Measurements from ENCODE around the gene STARD8.

STARD8 gene

DNA sequence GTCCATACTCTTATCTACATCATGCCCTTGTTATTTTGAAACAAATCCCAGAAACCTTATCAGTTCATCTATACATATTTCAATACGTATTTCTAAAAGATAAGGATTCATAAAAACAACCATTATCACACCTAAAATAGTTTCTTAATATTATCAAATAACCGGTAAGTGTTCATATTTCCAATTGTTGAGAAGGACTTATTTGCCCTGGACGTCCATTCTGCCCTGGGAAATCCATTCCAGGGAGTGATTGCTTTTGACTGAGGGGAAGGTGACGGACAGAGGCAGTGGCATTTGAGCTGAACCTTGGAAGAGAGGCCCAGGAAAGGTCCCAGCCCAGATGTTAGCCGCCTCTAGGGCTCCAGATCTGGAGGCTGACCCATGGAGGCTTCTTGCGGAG lies 49.6 kb downstream of the STARD8 start:
- Histone ChIP-seq H3K4me3 (ENCODE audit: low read depth, low read length) (no peak overlapping the region), H3K4me1 (no peaks in the 10 kb centered on the region), H3K27me3 (no peaks in the 10 kb centered on the region), H3K9me3 (no peaks in the 10 kb centered on the region), H3K36me3 (no peaks in the 10 kb centered on the region)
- TF ChIP-seq, protein P1, sequence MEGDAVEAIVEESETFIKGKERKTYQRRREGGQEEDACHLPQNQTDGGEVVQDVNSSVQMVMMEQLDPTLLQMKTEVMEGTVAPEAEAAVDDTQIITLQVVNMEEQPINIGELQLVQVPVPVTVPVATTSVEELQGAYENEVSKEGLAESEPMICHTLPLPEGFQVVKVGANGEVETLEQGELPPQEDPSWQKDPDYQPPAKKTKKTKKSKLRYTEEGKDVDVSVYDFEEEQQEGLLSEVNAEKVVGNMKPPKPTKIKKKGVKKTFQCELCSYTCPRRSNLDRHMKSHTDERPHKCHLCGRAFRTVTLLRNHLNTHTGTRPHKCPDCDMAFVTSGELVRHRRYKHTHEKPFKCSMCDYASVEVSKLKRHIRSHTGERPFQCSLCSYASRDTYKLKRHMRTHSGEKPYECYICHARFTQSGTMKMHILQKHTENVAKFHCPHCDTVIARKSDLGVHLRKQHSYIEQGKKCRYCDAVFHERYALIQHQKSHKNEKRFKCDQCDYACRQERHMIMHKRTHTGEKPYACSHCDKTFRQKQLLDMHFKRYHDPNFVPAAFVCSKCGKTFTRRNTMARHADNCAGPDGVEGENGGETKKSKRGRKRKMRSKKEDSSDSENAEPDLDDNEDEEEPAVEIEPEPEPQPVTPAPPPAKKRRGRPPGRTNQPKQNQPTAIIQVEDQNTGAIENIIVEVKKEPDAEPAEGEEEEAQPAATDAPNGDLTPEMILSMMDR (IDR thresholded peaks at IDR 0.05; ENCODE audit: low read depth, low read length), result no peak
- DNase-seq, result no peak

GRCh38 chrX:68697465-68698125 lies 50.1 kb downstream of the STARD8 start:
- no peak overlapping the region for H3K4me3 ChIP-seq (ENCODE audit: low read depth, low read length)
- no peaks in the 10 kb centered on the region for H3K9me3 ChIP-seq
- TF ChIP-seq, protein P1 (IDR thresholded peaks at IDR 0.05; ENCODE audit: low read depth, low read length), result no peak
- H3K27me3 ChIP-seq, result no peaks in the 10 kb centered on the region
- H3K4me1 ChIP-seq, result no peaks in the 10 kb centered on the region
- DNase-seq, result no peak
- H3K36me3 ChIP-seq, result no peaks in the 10 kb centered on the region

DNA sequence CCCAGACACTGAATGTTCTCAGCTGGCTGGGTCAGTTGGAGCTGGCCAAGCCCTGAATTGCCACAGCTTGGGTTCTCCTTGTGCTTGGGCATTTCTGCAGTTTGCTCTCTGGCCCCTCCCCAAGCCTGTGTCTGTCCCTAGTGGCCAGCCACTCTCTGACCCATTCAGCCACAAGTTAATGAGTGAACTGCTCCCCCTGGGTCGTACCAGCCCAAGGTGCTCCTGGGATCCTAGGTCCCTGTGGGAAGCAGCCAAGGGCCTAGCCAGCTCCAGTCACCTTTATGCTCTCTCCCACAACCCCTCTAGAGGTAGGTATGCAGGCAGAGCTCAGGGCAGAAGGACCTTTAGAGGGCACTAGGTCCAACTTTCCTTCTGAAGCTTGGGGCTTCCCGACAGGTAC lies 51.5 kb downstream of the STARD8 start:
- TF ChIP-seq, protein P1 (IDR thresholded peaks at IDR 0.05; ENCODE audit: low read depth, low read length), result no peak
- no peaks in the 10 kb centered on the region for H3K36me3 ChIP-seq
- no peaks in the 10 kb centered on the region for H3K4me1 ChIP-seq
- no peaks in the 10 kb centered on the region for H3K27me3 ChIP-seq
- no peak for DNase-seq
- H3K9me3 ChIP-seq, result no peaks in the 10 kb centered on the region
- H3K4me3 ChIP-seq (ENCODE audit: low read depth, low read length), result no peak overlapping the region

GRCh38 chrX:68699960-68700746 lies 52.7 kb downstream of the STARD8 start:
- H3K27me3 ChIP-seq, result no peaks in the 10 kb centered on the region
- no peaks in the 10 kb centered on the region for H3K36me3 ChIP-seq
- TF ChIP-seq, protein P1 (IDR thresholded peaks at IDR 0.05; ENCODE audit: low read depth, low read length), result no peak
- no peaks in the 10 kb centered on the region for H3K4me1 ChIP-seq
- H3K9me3 ChIP-seq, result no peaks in the 10 kb centered on the region
- DNase-seq, result no peak
- H3K4me3 ChIP-seq (ENCODE audit: low read depth, low read length), result no peak overlapping the region

DNA sequence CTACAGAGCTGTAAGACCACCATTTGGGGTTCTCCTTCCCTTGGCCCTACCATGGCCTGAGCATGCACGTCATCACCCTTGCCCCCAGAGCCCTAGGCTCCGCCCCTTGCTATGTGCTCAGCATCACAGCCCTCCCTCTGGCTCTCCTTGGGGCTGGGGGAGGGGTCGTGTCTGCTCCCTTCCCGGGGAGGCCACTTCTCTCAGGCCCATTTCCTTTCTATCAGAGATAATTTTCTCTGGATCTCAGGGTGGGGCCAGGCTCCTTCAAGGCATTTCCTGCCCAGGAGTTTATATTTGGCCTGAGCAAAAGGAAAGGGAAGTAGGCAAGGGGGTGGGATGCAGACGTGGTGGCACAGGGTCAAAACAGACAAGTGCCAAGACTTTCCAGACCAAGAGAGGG lies 55.9 kb downstream of the STARD8 start:
- DNase-seq, result no peak
- Histone ChIP-seq H3K4me3 (ENCODE audit: low read depth, low read length) (no peak overlapping the region), H3K27me3 (no peaks in the 10 kb centered on the region), H3K4me1 (no peaks in the 10 kb centered on the region), H3K9me3 (no peaks in the 10 kb centered on the region), H3K36me3 (no peaks in the 10 kb centered on the region)
- TF ChIP-seq, protein P1 (IDR thresholded peaks at IDR 0.05; ENCODE audit: low read depth, low read length), result no peak

DNA sequence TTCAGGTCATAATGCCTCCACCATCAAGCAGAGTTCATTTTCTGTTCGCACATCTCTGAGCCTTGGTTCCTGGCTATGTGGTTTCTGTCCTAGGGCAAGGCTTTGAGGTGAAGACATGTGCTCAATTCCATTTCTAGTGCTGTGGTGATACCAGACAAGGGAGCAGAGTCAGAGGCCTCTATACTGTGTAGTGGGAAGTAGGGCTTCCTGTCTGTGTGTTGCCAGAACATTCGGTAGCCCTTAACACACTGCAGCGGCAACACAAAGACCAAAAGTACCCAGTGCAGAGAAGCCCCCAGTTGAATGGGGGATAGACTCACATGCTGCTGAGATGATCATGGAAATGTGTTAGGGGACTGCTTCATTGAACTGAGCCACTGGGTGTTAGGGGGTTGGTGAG lies 56.4 kb downstream of the STARD8 start:
- no peak for DNase-seq
- Histone ChIP-seq H3K4me1 (no peaks in the 10 kb centered on the region), H3K36me3 (no peaks in the 10 kb centered on the region), H3K27me3 (no peaks in the 10 kb centered on the region), H3K4me3 (ENCODE audit: low read depth, low read length) (no peak overlapping the region), H3K9me3 (no peaks in the 10 kb centered on the region)
- TF ChIP-seq, protein P1 (IDR thresholded peaks at IDR 0.05; ENCODE audit: low read depth, low read length), result no peak
